ENCODE data around the gene RPH3AL.

- TF ChIP-seq, protein P1, sequence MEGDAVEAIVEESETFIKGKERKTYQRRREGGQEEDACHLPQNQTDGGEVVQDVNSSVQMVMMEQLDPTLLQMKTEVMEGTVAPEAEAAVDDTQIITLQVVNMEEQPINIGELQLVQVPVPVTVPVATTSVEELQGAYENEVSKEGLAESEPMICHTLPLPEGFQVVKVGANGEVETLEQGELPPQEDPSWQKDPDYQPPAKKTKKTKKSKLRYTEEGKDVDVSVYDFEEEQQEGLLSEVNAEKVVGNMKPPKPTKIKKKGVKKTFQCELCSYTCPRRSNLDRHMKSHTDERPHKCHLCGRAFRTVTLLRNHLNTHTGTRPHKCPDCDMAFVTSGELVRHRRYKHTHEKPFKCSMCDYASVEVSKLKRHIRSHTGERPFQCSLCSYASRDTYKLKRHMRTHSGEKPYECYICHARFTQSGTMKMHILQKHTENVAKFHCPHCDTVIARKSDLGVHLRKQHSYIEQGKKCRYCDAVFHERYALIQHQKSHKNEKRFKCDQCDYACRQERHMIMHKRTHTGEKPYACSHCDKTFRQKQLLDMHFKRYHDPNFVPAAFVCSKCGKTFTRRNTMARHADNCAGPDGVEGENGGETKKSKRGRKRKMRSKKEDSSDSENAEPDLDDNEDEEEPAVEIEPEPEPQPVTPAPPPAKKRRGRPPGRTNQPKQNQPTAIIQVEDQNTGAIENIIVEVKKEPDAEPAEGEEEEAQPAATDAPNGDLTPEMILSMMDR (IDR thresholded peaks at IDR 0.05) = no peak
- TF ChIP-seq POLR2A (IDR thresholded peaks at IDR 0.05) = no peak
Observed at GRCh38 chr17:222172-222571, 130.4 kb downstream of the RPH3AL start.
